Measurements from ENCODE around the gene GNB3. TPM values are rescaled to one million over a fixed set of nuclear protein-coding genes. Genes with fewer than 3 reads are reported as not detected.

The GNB3 gene
- total RNA-seq, 1 donor, result 1.7 TPM

DNA sequence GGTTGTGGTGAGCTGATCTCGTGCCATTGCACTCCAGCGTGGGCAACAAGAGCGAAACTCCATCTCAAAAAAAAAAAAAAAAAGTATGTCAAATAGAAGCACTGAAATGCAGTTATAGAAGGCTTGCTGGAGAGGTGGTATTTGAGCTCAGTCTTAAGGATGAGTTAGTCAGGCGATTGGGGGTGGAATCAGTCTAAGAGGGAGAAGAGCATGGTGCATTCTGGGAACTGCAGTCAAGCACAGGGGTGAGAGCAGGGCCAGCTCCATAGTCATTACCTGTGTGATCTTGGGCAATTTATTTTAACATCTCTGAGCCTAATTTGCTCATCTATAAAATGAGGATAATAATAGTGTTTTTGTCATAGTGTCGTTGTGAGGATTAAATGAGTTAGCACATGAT is 5.9 kb upstream of the GNB3 start:
- H3K4me3 ChIP-seq (ENCODE audit: low read depth, low read length), result no peak overlapping the region
- TF ChIP-seq, protein P1, sequence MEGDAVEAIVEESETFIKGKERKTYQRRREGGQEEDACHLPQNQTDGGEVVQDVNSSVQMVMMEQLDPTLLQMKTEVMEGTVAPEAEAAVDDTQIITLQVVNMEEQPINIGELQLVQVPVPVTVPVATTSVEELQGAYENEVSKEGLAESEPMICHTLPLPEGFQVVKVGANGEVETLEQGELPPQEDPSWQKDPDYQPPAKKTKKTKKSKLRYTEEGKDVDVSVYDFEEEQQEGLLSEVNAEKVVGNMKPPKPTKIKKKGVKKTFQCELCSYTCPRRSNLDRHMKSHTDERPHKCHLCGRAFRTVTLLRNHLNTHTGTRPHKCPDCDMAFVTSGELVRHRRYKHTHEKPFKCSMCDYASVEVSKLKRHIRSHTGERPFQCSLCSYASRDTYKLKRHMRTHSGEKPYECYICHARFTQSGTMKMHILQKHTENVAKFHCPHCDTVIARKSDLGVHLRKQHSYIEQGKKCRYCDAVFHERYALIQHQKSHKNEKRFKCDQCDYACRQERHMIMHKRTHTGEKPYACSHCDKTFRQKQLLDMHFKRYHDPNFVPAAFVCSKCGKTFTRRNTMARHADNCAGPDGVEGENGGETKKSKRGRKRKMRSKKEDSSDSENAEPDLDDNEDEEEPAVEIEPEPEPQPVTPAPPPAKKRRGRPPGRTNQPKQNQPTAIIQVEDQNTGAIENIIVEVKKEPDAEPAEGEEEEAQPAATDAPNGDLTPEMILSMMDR (IDR thresholded peaks at IDR 0.05; ENCODE audit: insufficient read depth, low read depth, low read length), result no peak
- no peak for DNase-seq (ENCODE audit: low read depth)

DNA sequence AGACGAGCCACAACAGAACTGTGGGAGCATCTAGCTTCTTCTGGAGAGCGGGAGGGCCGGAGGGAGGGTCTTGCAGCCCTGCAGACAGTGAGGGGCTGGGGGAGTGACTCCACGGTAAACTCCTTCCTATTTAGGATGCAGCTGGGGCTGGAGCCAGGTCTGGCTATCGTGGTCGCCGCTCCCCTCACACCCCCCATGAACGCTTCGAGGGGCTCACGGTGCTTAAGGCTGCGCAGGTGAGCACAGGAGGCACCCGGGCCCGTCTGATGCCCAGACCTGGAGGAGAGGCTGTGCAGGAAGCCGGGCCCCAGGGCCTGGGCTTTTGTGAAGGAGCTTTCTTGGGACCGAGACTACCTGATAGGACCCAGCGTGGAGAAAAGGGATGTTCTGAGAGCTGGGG is 3.9 kb upstream of the GNB3 start:
- H3K4me3 ChIP-seq (ENCODE audit: low read depth, low read length), result no peak overlapping the region
- TF ChIP-seq, protein P1 (IDR thresholded peaks at IDR 0.05; ENCODE audit: insufficient read depth, low read depth, low read length), result no peak
- no peak for DNase-seq (ENCODE audit: low read depth)

DNA sequence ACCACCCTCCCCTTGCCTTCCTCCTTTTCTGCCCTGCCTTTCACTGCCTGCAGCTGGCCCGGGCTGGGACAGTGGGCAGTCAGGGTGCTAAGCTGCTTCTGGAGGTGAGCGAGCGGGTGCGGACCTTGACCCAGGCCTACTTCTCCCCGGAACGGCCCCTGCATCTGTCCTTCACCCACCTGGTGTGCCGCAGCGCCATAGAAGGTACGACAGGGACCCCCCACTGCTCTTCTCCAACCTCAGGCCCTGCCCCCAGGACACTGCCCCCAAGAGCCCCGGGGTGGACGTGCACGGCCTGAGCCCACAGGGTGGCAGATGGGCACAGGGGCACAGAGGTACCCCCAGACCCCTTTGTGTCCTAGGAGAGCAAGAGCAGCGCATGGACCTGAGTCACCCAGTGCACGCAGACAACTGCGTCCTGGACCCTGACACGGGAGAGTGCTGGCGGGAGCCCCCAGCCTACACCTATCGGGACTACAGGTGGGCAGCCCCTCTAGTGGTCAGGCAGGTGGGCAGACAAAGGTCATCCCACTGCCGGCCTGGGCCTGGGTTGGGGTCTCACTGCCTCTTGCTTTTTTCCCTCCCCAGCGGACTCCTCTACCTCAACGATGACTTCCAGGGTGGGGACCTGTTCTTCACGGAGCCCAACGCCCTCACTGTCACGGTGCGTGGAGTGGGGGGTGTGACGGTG is 3.2 kb upstream of the GNB3 start:
- TF ChIP-seq, protein P1 (IDR thresholded peaks at IDR 0.05; ENCODE audit: insufficient read depth, low read depth, low read length), result no peak
- H3K4me3 ChIP-seq (ENCODE audit: low read depth, low read length), result no peak overlapping the region
- DNase-seq (ENCODE audit: low read depth), result no peak

DNA sequence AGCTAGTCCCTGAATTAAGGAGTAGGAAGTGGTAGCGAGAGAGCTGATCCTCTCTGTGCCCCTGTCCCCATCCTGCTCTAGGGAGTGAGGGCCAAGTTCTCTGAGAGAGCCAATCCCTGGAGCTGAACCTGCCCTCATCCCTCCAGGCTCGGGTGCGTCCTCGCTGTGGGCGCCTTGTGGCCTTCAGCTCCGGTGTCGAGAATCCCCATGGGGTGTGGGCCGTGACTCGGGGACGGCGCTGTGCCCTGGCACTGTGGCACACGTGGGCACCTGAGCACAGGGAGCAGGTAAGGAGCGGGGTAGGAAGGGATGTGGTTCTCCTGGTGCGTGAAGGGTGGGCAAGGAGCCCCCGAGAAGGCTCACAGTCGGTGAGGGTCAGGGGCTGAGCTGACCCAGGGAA is 1.9 kb upstream of the GNB3 start:
- no peak for DNase-seq (ENCODE audit: low read depth)
- no peak overlapping the region for H3K4me3 ChIP-seq (ENCODE audit: low read depth, low read length)
- TF ChIP-seq, protein P1 (IDR thresholded peaks at IDR 0.05; ENCODE audit: insufficient read depth, low read depth, low read length), result no peak

DNA sequence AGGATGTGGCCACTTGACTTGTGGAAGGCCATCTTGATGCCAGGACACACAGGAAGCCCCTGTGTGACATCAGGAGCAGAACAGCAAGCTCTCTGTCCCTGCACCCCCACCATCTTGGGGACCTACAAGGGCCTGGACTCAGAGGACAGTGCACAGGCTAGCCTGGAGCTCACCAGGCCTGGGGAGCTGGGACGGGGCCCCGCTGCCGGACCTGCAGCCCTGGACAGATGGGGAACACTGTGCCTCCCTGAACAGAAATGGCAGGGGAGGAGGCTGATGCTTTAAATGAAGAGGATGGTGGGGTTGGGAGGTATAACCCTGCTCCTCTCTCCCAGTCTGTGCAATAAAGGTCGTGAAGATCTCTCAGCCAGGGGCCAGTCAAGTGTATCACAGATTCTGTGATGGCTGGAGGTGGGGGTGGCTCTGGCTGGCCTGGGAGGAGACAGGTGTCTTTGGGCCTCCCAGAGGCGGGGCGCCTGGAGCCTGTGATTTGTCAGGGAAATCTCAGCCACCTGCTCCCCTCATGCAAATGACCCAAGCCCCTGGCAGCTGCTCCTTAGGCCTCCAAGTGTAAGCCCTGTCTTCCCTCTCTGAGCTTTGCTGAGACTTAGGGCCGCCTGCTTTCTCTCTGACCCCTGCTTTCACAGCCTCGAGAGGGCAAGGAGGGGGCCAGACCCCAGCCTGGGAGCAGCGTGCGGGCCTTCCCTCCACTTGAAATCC is 1.1 kb upstream of the GNB3 start:
- no peak overlapping the region for H3K4me3 ChIP-seq (ENCODE audit: low read depth, low read length)
- TF ChIP-seq, protein P1 (IDR thresholded peaks at IDR 0.05; ENCODE audit: insufficient read depth, low read depth, low read length), result no peak
- no peak for DNase-seq (ENCODE audit: low read depth)

DNA sequence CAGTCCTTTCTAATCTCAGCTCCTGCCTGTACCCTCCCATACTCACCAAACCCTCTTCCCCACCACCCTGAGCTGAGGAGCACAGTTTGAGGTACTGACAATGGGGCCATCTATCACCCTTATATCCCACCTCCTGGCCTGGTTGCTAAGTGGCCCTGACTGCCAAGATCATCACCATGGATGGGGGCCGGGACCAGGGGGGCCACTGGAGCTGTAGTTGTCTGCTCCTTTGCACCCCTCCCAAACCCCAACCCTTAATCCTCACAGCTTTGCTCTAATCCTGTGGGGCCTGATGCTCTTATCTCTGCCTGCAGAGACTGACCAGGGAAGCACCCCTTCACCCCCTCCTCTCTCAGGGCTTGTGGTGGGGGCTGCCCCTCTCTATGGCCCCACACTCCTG is 395 bp upstream of the GNB3 start:
- TF ChIP-seq, protein P1 (IDR thresholded peaks at IDR 0.05; ENCODE audit: insufficient read depth, low read depth, low read length), result no peak
- DNase-seq (ENCODE audit: low read depth), result peak; percentile 26
- H3K4me3 ChIP-seq (ENCODE audit: low read depth, low read length), result no peak overlapping the region
